ENCODE measurements around the gene SIN3B. TPM values are rescaled to one million over a fixed set of nuclear protein-coding genes. Genes with fewer than 3 reads are reported as not detected.

Gene SIN3B
- 39.5 and 66.5 TPM in 2 replicates for total RNA-seq

GRCh38 chr19:16829010-16829821 is at the start of gene SIN3B:
Gene SIN3B (plus strand): TSS chr19:16829398. CDS start chr19:16829421, 23 bp downstream.

GRCh38 chr19:16888629-16889365 is 59.6 kb downstream of the SIN3B start, which contains the start of gene F2RL3:
Gene F2RL3 (plus strand): TSS chr19:16888999. CDS start chr19:16889190, 191 bp downstream.

Other genes starting within 250 kb of the SIN3B start
- gene MED26, start 201.2 kb upstream of the SIN3B start, total RNA-seq, result 4.6 and 5.8 TPM in 2 replicates
- gene SMIM7, start 169.3 kb upstream of the SIN3B start, total RNA-seq, result 43.3 and 43.7 TPM in 2 replicates
- gene TMEM38A, start 168.3 kb upstream of the SIN3B start, total RNA-seq, result 3.3 and 3.8 TPM in 2 replicates
- gene NWD1, start 109.6 kb upstream of the SIN3B start, total RNA-seq, result not detected in 2 replicates
- 3.1 and 5.6 TPM in 2 replicates for gene F2RL3, start 59.6 kb downstream of the SIN3B start, total RNA-seq
- gene CPAMD8, start 197.4 kb downstream of the SIN3B start, total RNA-seq, result 0.18 and 0.19 TPM in 2 replicates
- gene HAUS8, start 246.1 kb downstream of the SIN3B start, total RNA-seq, result 3.4 and 4.0 TPM in 2 replicates
- 47.7 and 58.8 TPM in 2 replicates for gene MYO9B, start 246.4 kb downstream of the SIN3B start, total RNA-seq